Activated T-helper 1 cell treated with anti-CD3 and anti-CD28 coated beads, Interleukin-2, amount 50 U/mL, for 16 hours (primary cell): ENCODE data around the gene DPYSL5.

ENCODE experiments used
- DNase-seq, 2 donors: peaks; one replicate each; pipeline ENCODE4 v3.0.0-alpha.2; 2020; ENCODE audit warnings: low read depth in 1 of 2, low spot score in 1 of 2

Gene DPYSL5

GRCh38 chr2:26959331-26959730 is 111.4 kb downstream of the DPYSL5 start:
- DNase-seq, result no peak

GRCh38 chr2:26964446-26965130 is 116.7 kb downstream of the DPYSL5 start:
- no peak for DNase-seq

GRCh38 chr2:26968001-26968400 is 120.1 kb downstream of the DPYSL5 start:
- DNase-seq, result no peak

GRCh38 chr2:26969077-26969844 is 121.3 kb downstream of the DPYSL5 start:
- no peak for DNase-seq

GRCh38 chr2:26970244-26970927 is 122.5 kb downstream of the DPYSL5 start, which contains the start of gene MAPRE3:
TSS of gene MAPRE3 (plus strand) at chr2:26970637. CDS start at chr2:27022219, 51,582 bp downstream.
- DNase-seq, result peak; percentile 47 to 75

GRCh38 chr2:26970928-26971627 is 123.1 kb downstream of the DPYSL5 start:
- DNase-seq, result no peak

- DNase-seq, result no peak
Observed at GRCh38 chr2:26971911-26972786, 124.2 kb downstream of the DPYSL5 start.

GRCh38 chr2:26974352-26974751 is 126.4 kb downstream of the DPYSL5 start:
- DNase-seq, result no peak

- no peak for DNase-seq
Observed at GRCh38 chr2:26975102-26975501, 127.2 kb downstream of the DPYSL5 start.

GRCh38 chr2:26975656-26976055 is 127.7 kb downstream of the DPYSL5 start:
- DNase-seq, result no peak

GRCh38 chr2:26976237-26976636 is 128.3 kb downstream of the DPYSL5 start:
- no peak for DNase-seq

GRCh38 chr2:26977012-26977411 is 129.1 kb downstream of the DPYSL5 start:
- no peak for DNase-seq

GRCh38 chr2:26978061-26978596 is 130.2 kb downstream of the DPYSL5 start:
- DNase-seq, result no peak

- no peak for DNase-seq
Observed at GRCh38 chr2:26979741-26980140, 131.8 kb downstream of the DPYSL5 start.

- no peak for DNase-seq
Observed at GRCh38 chr2:26980971-26981370, 133.0 kb downstream of the DPYSL5 start.

GRCh38 chr2:26982102-26982742 is 134.3 kb downstream of the DPYSL5 start:
- DNase-seq, result no peak

GRCh38 chr2:26983746-26984145 is 135.8 kb downstream of the DPYSL5 start:
- no peak for DNase-seq

GRCh38 chr2:26985807-26986206 is 137.9 kb downstream of the DPYSL5 start:
- DNase-seq, result no peak

- no peak for DNase-seq
Observed at GRCh38 chr2:26986576-26986975, 138.6 kb downstream of the DPYSL5 start.
